Activated CD8-positive, alpha-beta T cell treated with anti-CD3 and anti-CD28 coated beads, Interleukin-2, amount 10 ng/mL, durations not matched to agents 7 days and 5 days (primary cell): ENCODE data around the gene TMEM41A. TPM values are rescaled to one million over a fixed set of nuclear protein-coding genes. Genes with fewer than 3 reads are reported as not detected.
"Not testable (repeated sequence)": the region's sequence is repeated elsewhere in the genome, so short reads cannot be mapped to it uniquely, and the experiment has no call there.

ENCODE experiments used
- ATAC-seq: fragments of 150-1000 bp; cut with Tn5 transposase; one replicate; pipeline ENCODE4 v1.10.0; 2021; ENCODE audit warnings: moderate library complexity
- CTCF ChIA-PET: fragments of 350-600 bp; sonication (Branson Sonifier 250); formaldehyde crosslinking; loops from one replicate; lab custom pipeline; 2021; ENCODE audit warnings: antibody characterized with exemption; lab: Charles Lee
- POLR2A ChIA-PET: fragments of 350-600 bp; sonication (Branson Sonifier 250); formaldehyde crosslinking; loops from one replicate; lab custom pipeline; 2021; ENCODE audit warnings: antibody characterized with exemption; lab: Charles Lee
- DNase-seq: peaks from one replicate; pipeline ENCODE4 v3.0.0-alpha.2; 2020
- H3K27ac Mint-ChIP-seq: one replicate; pipeline ENCODE4 v1.8.0; 2021; ENCODE audit warnings: mild to moderate bottlenecking, mixed read lengths
- H3K27me3 Mint-ChIP-seq: one replicate; pipeline ENCODE4 v1.8.0; 2021; ENCODE audit warnings: low read depth, mixed read lengths
- H3K36me3 Mint-ChIP-seq: one replicate; pipeline ENCODE4 v1.8.0; 2021; ENCODE audit warnings: low read depth, mixed read lengths
- H3K4me1 Mint-ChIP-seq: one replicate; pipeline ENCODE4 v1.8.0; 2021; ENCODE audit warnings: low read depth, mixed read lengths
- H3K4me3 Mint-ChIP-seq: one replicate; pipeline ENCODE4 v1.8.0; 2021; ENCODE audit warnings: mild to moderate bottlenecking, mixed read lengths
- H3K9me3 Mint-ChIP-seq: one replicate; pipeline ENCODE4 v1.8.0; 2022; ENCODE audit warnings: mixed read lengths; ENCODE audit not compliant: insufficient read depth
- total RNA-seq, 2 experiments: library from RNA; stranded (reverse); gene quantifications; one replicate each; pipeline ENCODE4 v1.2.3, GENCODE V29; 2021

Gene TMEM41A
- total RNA-seq, 2 experiments from 2014 or later, result 20.3 to 21.6 TPM

- Mint-ChIP-seq H3K4me3 (no peak overlapping the region), H3K4me1 (peaks cover 14% of the 10 kb centered on the region), H3K36me3 (peaks cover 35% of the 10 kb centered on the region), H3K9me3 (peaks cover 10% of the 10 kb centered on the region), H3K27me3 (no peaks in the 10 kb centered on the region), H3K27ac (no peak overlapping the region)
- ChIA-PET CTCF (interaction anchor here (0.9 kb wide), 1 partner anchor 91 kb away, joined by 3 read pairs; no protein-coding TSS in a partner anchor), POLR2A (no interaction called here)
- no peak for ATAC-seq
- DNase-seq, result no peak
Observed at GRCh38 chr3:185484296-185484695, 14.5 kb downstream of the TMEM41A start.

GRCh38 chr3:185479373-185479945 is 19.4 kb downstream of the TMEM41A start:
- peaks cover 36% of the 10 kb centered on the region for H3K36me3 Mint-ChIP-seq
- H3K9me3 Mint-ChIP-seq, result peaks cover 10% of the 10 kb centered on the region
- no peak overlapping the region for H3K4me3 Mint-ChIP-seq
- no peak for ATAC-seq
- no peaks in the 10 kb centered on the region for H3K27me3 Mint-ChIP-seq
- ChIA-PET CTCF (interaction anchor here (2.1 kb wide), 1 partner anchor 80 kb away, joined by 4 read pairs; no protein-coding TSS in a partner anchor), POLR2A (no interaction called here)
- no peak overlapping the region for H3K27ac Mint-ChIP-seq
- DNase-seq, result no peak
- H3K4me1 Mint-ChIP-seq, result peaks cover 14% of the 10 kb centered on the region

- H3K4me1 Mint-ChIP-seq, result no peaks in the 10 kb centered on the region
- no peak for DNase-seq
- POLR2A ChIA-PET, result no interaction called here
- no peak overlapping the region for H3K4me3 Mint-ChIP-seq
- H3K9me3 Mint-ChIP-seq, result no peaks in the 10 kb centered on the region
- H3K27me3 Mint-ChIP-seq, result no peaks in the 10 kb centered on the region
- peaks cover 31% of the 10 kb centered on the region for H3K36me3 Mint-ChIP-seq
- no peak for ATAC-seq
- CTCF ChIA-PET, result interaction anchor here (1.0 to 2.1 kb wide), 2 partner anchors 16 to 82 kb away, joined by 3 to 4 read pairs; no protein-coding TSS in a partner anchor
- no peak overlapping the region for H3K27ac Mint-ChIP-seq
Observed at GRCh38 chr3:185477316-185477715, 21.5 kb downstream of the TMEM41A start.

- POLR2A ChIA-PET, H3K4me1 Mint-ChIP-seq, H3K27me3 Mint-ChIP-seq, H3K4me3 Mint-ChIP-seq, ATAC-seq, H3K9me3 Mint-ChIP-seq, DNase-seq, CTCF ChIA-PET, H3K27ac Mint-ChIP-seq: not testable (repeated sequence)
- H3K36me3 Mint-ChIP-seq, result peaks cover 17% of the 10 kb centered on the region
Observed at GRCh38 chr3:185474922-185475321, 23.9 kb downstream of the TMEM41A start.

GRCh38 chr3:185473290-185473815 is 25.5 kb downstream of the TMEM41A start:
- Mint-ChIP-seq H3K9me3 (no peaks in the 10 kb centered on the region), H3K36me3 (peaks cover 16% of the 10 kb centered on the region), H3K4me3 (no peak overlapping the region), H3K27ac (no peak overlapping the region), H3K27me3 (no peaks in the 10 kb centered on the region), H3K4me1 (no peaks in the 10 kb centered on the region)
- DNase-seq, result no peak
- ChIA-PET CTCF (no interaction called here), POLR2A (no interaction called here)
- ATAC-seq, result no peak

- peaks cover 10% of the 10 kb centered on the region for H3K36me3 Mint-ChIP-seq
- CTCF ChIA-PET, result interaction anchor here (1.1 to 2.1 kb wide), 4 partner anchors 9 to 89 kb away, joined by 3 to 7 read pairs (median 5); no protein-coding TSS in a partner anchor
- no peaks in the 10 kb centered on the region for H3K4me1 Mint-ChIP-seq
- H3K27ac Mint-ChIP-seq, result no peak overlapping the region
- no peak overlapping the region for H3K4me3 Mint-ChIP-seq
- ATAC-seq (no peak), DNase-seq (no peak)
- no peaks in the 10 kb centered on the region for H3K9me3 Mint-ChIP-seq
- no peaks in the 10 kb centered on the region for H3K27me3 Mint-ChIP-seq
- POLR2A ChIA-PET, result no interaction called here
Observed at GRCh38 chr3:185470323-185470722, 28.5 kb downstream of the TMEM41A start.

- CTCF ChIA-PET, result interaction anchor here (1.1 to 2.1 kb wide), 5 partner anchors 9 to 90 kb away, joined by 3 to 7 read pairs (median 5); no protein-coding TSS in a partner anchor
- POLR2A ChIA-PET, result no interaction called here
- Mint-ChIP-seq H3K9me3 (no peaks in the 10 kb centered on the region), H3K4me1 (no peaks in the 10 kb centered on the region), H3K36me3 (peaks cover 7% of the 10 kb centered on the region), H3K4me3 (no peak overlapping the region), H3K27me3 (no peaks in the 10 kb centered on the region), H3K27ac (no peak overlapping the region)
- ATAC-seq (no peak), DNase-seq (no peak)
Observed at GRCh38 chr3:185469542-185469941, 29.3 kb downstream of the TMEM41A start.

GRCh38 chr3:185466123-185466522 is 32.7 kb downstream of the TMEM41A start:
- H3K4me3 Mint-ChIP-seq, H3K4me1 Mint-ChIP-seq, H3K27ac Mint-ChIP-seq, CTCF ChIA-PET, POLR2A ChIA-PET, ATAC-seq, DNase-seq, H3K9me3 Mint-ChIP-seq, H3K27me3 Mint-ChIP-seq, H3K36me3 Mint-ChIP-seq: not testable (repeated sequence)

GRCh38 chr3:185465471-185465870 is 33.4 kb downstream of the TMEM41A start:
- no peak for DNase-seq
- no peak for ATAC-seq
- Mint-ChIP-seq H3K27me3 (no peaks in the 10 kb centered on the region), H3K9me3 (no peaks in the 10 kb centered on the region), H3K4me1 (no peaks in the 10 kb centered on the region), H3K36me3 (no peaks in the 10 kb centered on the region), H3K27ac (no peak overlapping the region), H3K4me3 (no peak overlapping the region)
- ChIA-PET POLR2A (no interaction called here), CTCF (no interaction called here)

GRCh38 chr3:185460719-185461350 is 38.0 kb downstream of the TMEM41A start:
- H3K4me3 Mint-ChIP-seq, result no peak overlapping the region
- ATAC-seq, result no peak
- POLR2A ChIA-PET, result no interaction called here
- H3K4me1 Mint-ChIP-seq, result no peaks in the 10 kb centered on the region
- no peak for DNase-seq
- no peaks in the 10 kb centered on the region for H3K36me3 Mint-ChIP-seq
- CTCF ChIA-PET, result interaction anchor here (0.7 to 2.6 kb wide), 5 partner anchors 9 to 199 kb away, joined by 3 to 17 read pairs (median 4); no protein-coding TSS in a partner anchor
- H3K9me3 Mint-ChIP-seq, result no peaks in the 10 kb centered on the region
- no peak overlapping the region for H3K27ac Mint-ChIP-seq
- H3K27me3 Mint-ChIP-seq, result no peaks in the 10 kb centered on the region

GRCh38 chr3:185460309-185460708 is 38.5 kb downstream of the TMEM41A start:
- ChIA-PET CTCF (interaction anchor here (1.1 to 2.6 kb wide), 4 partner anchors 10 to 99 kb away, joined by 3 to 17 read pairs (median 4); no protein-coding TSS in a partner anchor), POLR2A (no interaction called here)
- no peaks in the 10 kb centered on the region for H3K27me3 Mint-ChIP-seq
- H3K4me1 Mint-ChIP-seq, result no peaks in the 10 kb centered on the region
- H3K4me3 Mint-ChIP-seq, result no peak overlapping the region
- H3K9me3 Mint-ChIP-seq, result no peaks in the 10 kb centered on the region
- H3K36me3 Mint-ChIP-seq, result no peaks in the 10 kb centered on the region
- DNase-seq (no peak), ATAC-seq (no peak)
- no peak overlapping the region for H3K27ac Mint-ChIP-seq

GRCh38 chr3:185457376-185457775 is 41.5 kb downstream of the TMEM41A start:
- DNase-seq (no peak), ATAC-seq (no peak)
- Mint-ChIP-seq H3K4me3 (no peak overlapping the region), H3K9me3 (no peaks in the 10 kb centered on the region), H3K27ac (no peak overlapping the region), H3K4me1 (no peaks in the 10 kb centered on the region), H3K36me3 (no peaks in the 10 kb centered on the region), H3K27me3 (no peaks in the 10 kb centered on the region)
- POLR2A ChIA-PET, result no interaction called here
- CTCF ChIA-PET, result no interaction called here
